Measurements from ENCODE around the gene FEN1.

Gene FEN1

DNA sequence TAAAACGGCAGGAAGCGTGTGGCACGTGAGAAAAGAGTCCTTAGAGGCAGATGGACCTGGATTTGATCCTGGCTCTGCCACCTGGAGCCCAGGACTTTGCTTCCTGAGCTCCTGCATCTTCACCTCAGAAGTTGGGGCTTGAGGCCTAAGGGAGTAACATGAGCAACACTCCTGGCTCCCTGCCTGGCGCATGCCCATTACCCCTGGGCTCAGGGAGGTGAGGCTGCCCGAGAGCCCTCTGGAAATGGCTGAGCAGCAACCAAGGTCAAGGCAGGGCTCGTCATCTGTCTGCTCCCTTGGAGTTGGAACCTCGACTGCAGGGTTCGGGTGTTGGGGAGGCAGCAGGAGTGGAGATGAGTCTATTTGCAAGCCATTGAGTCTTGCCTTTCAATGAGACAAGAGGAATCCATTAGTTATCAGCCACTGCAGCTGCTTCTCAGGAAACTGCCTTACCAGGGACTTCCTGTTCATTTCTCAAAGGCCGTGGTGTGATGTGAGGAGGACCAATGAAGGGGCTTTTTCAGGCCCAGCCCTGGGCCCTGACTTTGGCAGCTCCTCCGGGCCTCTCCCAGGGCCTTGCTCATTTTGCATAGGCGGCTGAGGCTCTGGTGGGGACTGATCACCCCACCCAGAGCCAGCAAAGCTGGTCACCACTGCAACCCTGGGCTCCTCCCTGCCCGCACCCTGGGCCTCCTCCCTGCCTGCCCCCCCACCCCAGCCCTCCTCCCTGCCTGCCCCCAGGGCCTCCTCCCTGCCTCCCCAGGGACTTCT, 41.8 kb downstream of the FEN1 start:
- TF ChIP-seq, protein P1, sequence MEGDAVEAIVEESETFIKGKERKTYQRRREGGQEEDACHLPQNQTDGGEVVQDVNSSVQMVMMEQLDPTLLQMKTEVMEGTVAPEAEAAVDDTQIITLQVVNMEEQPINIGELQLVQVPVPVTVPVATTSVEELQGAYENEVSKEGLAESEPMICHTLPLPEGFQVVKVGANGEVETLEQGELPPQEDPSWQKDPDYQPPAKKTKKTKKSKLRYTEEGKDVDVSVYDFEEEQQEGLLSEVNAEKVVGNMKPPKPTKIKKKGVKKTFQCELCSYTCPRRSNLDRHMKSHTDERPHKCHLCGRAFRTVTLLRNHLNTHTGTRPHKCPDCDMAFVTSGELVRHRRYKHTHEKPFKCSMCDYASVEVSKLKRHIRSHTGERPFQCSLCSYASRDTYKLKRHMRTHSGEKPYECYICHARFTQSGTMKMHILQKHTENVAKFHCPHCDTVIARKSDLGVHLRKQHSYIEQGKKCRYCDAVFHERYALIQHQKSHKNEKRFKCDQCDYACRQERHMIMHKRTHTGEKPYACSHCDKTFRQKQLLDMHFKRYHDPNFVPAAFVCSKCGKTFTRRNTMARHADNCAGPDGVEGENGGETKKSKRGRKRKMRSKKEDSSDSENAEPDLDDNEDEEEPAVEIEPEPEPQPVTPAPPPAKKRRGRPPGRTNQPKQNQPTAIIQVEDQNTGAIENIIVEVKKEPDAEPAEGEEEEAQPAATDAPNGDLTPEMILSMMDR (IDR thresholded peaks at IDR 0.05; ENCODE audit: insufficient read depth, missing control alignments): no peak
- no peak for FAIRE-seq
- DNase-seq (ENCODE audit: insufficient read length, low spot score): no peak

GRCh38 chr11:61836193-61836592, 43.5 kb downstream of the FEN1 start:
- TF ChIP-seq, protein P1 (IDR thresholded peaks at IDR 0.05; ENCODE audit: insufficient read depth, missing control alignments): no peak
- DNase-seq (ENCODE audit: insufficient read length, low spot score) (no peak), FAIRE-seq (no peak)

DNA sequence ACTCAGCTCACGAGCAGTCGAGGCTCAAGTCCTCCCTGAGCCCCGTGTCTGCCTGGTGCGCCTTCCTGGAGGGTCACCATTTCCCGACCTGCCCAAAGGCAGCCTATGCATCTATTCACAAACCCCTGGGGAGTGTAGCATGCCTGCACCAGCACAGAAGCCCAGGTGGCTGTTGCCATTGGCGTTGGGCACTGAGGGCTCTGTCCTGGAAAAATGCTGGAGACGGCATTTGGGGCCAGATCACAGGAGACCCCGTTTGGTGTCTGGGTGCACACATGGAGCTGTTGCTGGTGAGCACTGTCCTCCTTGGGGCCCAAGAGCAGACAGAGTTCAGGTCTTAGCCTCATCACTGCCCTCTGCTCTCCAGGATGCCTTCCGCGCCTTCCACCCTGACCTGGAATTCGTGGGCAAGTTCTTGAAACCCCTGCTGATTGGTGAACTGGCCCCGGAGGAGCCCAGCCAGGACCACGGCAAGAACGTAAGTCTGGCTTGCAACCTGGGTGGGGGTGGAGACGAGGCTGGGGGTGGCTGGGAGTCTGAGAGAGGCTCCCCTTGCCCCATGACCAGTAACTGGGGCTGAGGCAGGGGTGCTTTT, 44.8 kb downstream of the FEN1 start:
- DNase-seq (ENCODE audit: insufficient read length, low spot score): no peak
- FAIRE-seq: no peak
- TF ChIP-seq, protein P1 (IDR thresholded peaks at IDR 0.05; ENCODE audit: insufficient read depth, missing control alignments): no peak

GRCh38 chr11:61838501-61838900, 45.8 kb downstream of the FEN1 start:
- TF ChIP-seq, protein P1 (IDR thresholded peaks at IDR 0.05; ENCODE audit: insufficient read depth, missing control alignments): no peak
- FAIRE-seq (no peak), DNase-seq (ENCODE audit: insufficient read length, low spot score) (no peak)

GRCh38 chr11:61838921-61839320, 46.2 kb downstream of the FEN1 start:
- FAIRE-seq (no peak), DNase-seq (ENCODE audit: insufficient read length, low spot score) (no peak)
- TF ChIP-seq, protein P1 (IDR thresholded peaks at IDR 0.05; ENCODE audit: insufficient read depth, missing control alignments): no peak

- TF ChIP-seq, protein P1 (IDR thresholded peaks at IDR 0.05; ENCODE audit: insufficient read depth, missing control alignments): no peak
- DNase-seq (ENCODE audit: insufficient read length, low spot score) (no peak), FAIRE-seq (no peak)
These were observed 47.0 kb downstream of the FEN1 start for GRCh38 chr11:61839742-61840141.

- TF ChIP-seq, protein P1 (IDR thresholded peaks at IDR 0.05; ENCODE audit: insufficient read depth, missing control alignments): no peak
- DNase-seq (ENCODE audit: insufficient read length, low spot score) (no peak), FAIRE-seq (no peak)
These were observed 47.7 kb downstream of the FEN1 start for GRCh38 chr11:61840371-61840770.

Measured in D721Med (cell line).